Loucy (cell line): ENCODE measurements around the gene SAA1.

ENCODE experiments used
- H2AFZ ChIP-seq: fragments of 200-600 bp; sonication (generic); 2 replicates; pipeline ENCODE4 v1.6.0; 2016; ENCODE audit warnings: antibody characterized with exemption, mild to moderate bottlenecking, low read length, moderate library complexity
- H3F3A ChIP-seq: fragments of 200-600 bp; 2 replicates; pipeline ENCODE4 v1.6.0; 2016; ENCODE audit warnings: antibody characterized with exemption, low read depth, mild to moderate bottlenecking
- H3K27me3 ChIP-seq: fragments of 200-600 bp; sonication (generic); 2 replicates; pipeline ENCODE4 v1.6.1; 2014; ENCODE audit warnings: low read length, mild to moderate bottlenecking; ENCODE audit not compliant: insufficient read depth, poor library complexity, severe bottlenecking
- H3K36me3 ChIP-seq: fragments of 200-600 bp; sonication (generic); 2 replicates; pipeline ENCODE4 v1.6.1; 2016; ENCODE audit warnings: low read length; ENCODE audit not compliant: insufficient read depth
- H3K4me1 ChIP-seq: fragments of 200-600 bp; sonication (generic); 2 replicates; pipeline ENCODE4 v1.5.1; 2014; ENCODE audit warnings: low read length, mild to moderate bottlenecking; ENCODE audit not compliant: insufficient read depth, poor library complexity, severe bottlenecking
- H3K4me2 ChIP-seq: fragments of 200-600 bp; sonication (generic); 2 replicates; pipeline ENCODE4 v1.6.0; 2014; ENCODE audit warnings: antibody characterized with exemption, low read length, low read depth, mild to moderate bottlenecking; ENCODE audit not compliant: poor library complexity, severe bottlenecking
- H3K4me3 ChIP-seq: fragments of 200-600 bp; sonication (generic); 2 replicates; pipeline ENCODE4 v1.5.1; 2014; ENCODE audit warnings: low read length, mild to moderate bottlenecking, mixed read lengths; ENCODE audit not compliant: poor library complexity, severe bottlenecking
- H3K79me2 ChIP-seq: fragments of 200-600 bp; sonication (generic); 2 replicates; pipeline ENCODE4 v1.6.1; 2014; ENCODE audit warnings: low read length; ENCODE audit not compliant: insufficient read depth
- H3K9ac ChIP-seq: fragments of 200-600 bp; sonication (generic); 2 replicates; pipeline ENCODE4 v1.6.0; 2014; ENCODE audit warnings: mild to moderate bottlenecking, low read depth, low read length, moderate library complexity; ENCODE audit not compliant: poor library complexity, severe bottlenecking
- H3K9me2 ChIP-seq: fragments of 200-600 bp; sonication (generic); replicated peaks from 2 replicates; pipeline ENCODE4 v1.6.1; 2016; ENCODE audit warnings: low read depth, low read length, mixed read lengths
- H3K9me3 ChIP-seq: fragments of 200-600 bp; sonication (generic); 2 replicates; pipeline ENCODE4 v1.6.1; 2014; ENCODE audit warnings: mild to moderate bottlenecking, antibody characterized with exemption, low read length, low read depth; ENCODE audit not compliant: insufficient read depth
- H4K20me1 ChIP-seq: fragments of 200-600 bp; sonication (generic); 2 replicates; pipeline ENCODE4 v1.6.0; 2014; ENCODE audit warnings: antibody characterized with exemption, low read length, mild to moderate bottlenecking; ENCODE audit not compliant: insufficient read depth, poor library complexity, severe bottlenecking
- EZH2phosphoT487 ChIP-seq: fragments of 200-600 bp; IDR thresholded peaks from 2 replicates; pipeline ENCODE4 v1.6.1; 2018; ENCODE audit warnings: antibody characterized with exemption, mild to moderate bottlenecking, moderate library complexity, borderline replicate concordance
- TF ChIP-seq, protein P1 (sequence below): fragments of 200-600 bp; sonication (generic); conservative IDR thresholded peaks from 2 replicates; pipeline ENCODE4 v1.5.1; 2014; ENCODE audit warnings: mild to moderate bottlenecking, antibody characterized with exemption, low read length

Gene SAA1

GRCh38 chr11:18295316-18295715 lies 29.3 kb downstream of the SAA1 start:
- Histone ChIP-seq H3K27me3 (no peaks in the 10 kb centered on the region), H3K9me3 (no peaks in the 10 kb centered on the region), H3K36me3 (peaks cover 75% of the 10 kb centered on the region), H3K4me2 (no peak overlapping the region), H3K4me1 (no peaks in the 10 kb centered on the region), H3K9ac (no peak overlapping the region), H3K79me2 (no peaks in the 10 kb centered on the region), H3F3A (no peaks in the 10 kb centered on the region), H3K4me3 (no peak overlapping the region), H4K20me1 (no peaks in the 10 kb centered on the region), H2AFZ (no peak overlapping the region), H3K9me2 (no peaks in the 10 kb centered on the region)
- TF ChIP-seq, protein P1, sequence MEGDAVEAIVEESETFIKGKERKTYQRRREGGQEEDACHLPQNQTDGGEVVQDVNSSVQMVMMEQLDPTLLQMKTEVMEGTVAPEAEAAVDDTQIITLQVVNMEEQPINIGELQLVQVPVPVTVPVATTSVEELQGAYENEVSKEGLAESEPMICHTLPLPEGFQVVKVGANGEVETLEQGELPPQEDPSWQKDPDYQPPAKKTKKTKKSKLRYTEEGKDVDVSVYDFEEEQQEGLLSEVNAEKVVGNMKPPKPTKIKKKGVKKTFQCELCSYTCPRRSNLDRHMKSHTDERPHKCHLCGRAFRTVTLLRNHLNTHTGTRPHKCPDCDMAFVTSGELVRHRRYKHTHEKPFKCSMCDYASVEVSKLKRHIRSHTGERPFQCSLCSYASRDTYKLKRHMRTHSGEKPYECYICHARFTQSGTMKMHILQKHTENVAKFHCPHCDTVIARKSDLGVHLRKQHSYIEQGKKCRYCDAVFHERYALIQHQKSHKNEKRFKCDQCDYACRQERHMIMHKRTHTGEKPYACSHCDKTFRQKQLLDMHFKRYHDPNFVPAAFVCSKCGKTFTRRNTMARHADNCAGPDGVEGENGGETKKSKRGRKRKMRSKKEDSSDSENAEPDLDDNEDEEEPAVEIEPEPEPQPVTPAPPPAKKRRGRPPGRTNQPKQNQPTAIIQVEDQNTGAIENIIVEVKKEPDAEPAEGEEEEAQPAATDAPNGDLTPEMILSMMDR: no peak
- no peak for TF ChIP-seq EZH2phosphoT487

GRCh38 chr11:18299721-18300120 lies 33.7 kb downstream of the SAA1 start:
- H3K4me2 ChIP-seq: no peak overlapping the region
- no peaks in the 10 kb centered on the region for H3K79me2 ChIP-seq
- H3K36me3 ChIP-seq: peaks cover 56% of the 10 kb centered on the region; the same call in 1 of the 2 replicates
- no peaks in the 10 kb centered on the region for H3F3A ChIP-seq
- H3K4me3 ChIP-seq: no peak overlapping the region
- H3K9me3 ChIP-seq: no peaks in the 10 kb centered on the region
- no peak overlapping the region for H2AFZ ChIP-seq
- H3K9ac ChIP-seq: no peak overlapping the region
- TF ChIP-seq, protein P1: no peak
- TF ChIP-seq EZH2phosphoT487: no peak
- no peaks in the 10 kb centered on the region for H3K9me2 ChIP-seq
- H4K20me1 ChIP-seq: no peaks in the 10 kb centered on the region
- no peaks in the 10 kb centered on the region for H3K4me1 ChIP-seq
- H3K27me3 ChIP-seq: no peaks in the 10 kb centered on the region

GRCh38 chr11:18304745-18305144 lies 38.7 kb downstream of the SAA1 start:
- H3K36me3 ChIP-seq: peaks cover 54% of the 10 kb centered on the region; the same call in 1 of the 2 replicates
- H3K9me3 ChIP-seq: no peaks in the 10 kb centered on the region
- H3K27me3 ChIP-seq: no peaks in the 10 kb centered on the region
- H3F3A ChIP-seq: no peaks in the 10 kb centered on the region
- no peak overlapping the region for H2AFZ ChIP-seq
- no peak overlapping the region for H3K9ac ChIP-seq
- no peaks in the 10 kb centered on the region for H3K9me2 ChIP-seq
- no peaks in the 10 kb centered on the region for H3K79me2 ChIP-seq
- H3K4me1 ChIP-seq: no peaks in the 10 kb centered on the region
- H3K4me2 ChIP-seq: no peak overlapping the region
- no peaks in the 10 kb centered on the region for H4K20me1 ChIP-seq
- TF ChIP-seq, protein P1: no peak
- TF ChIP-seq EZH2phosphoT487: no peak
- no peak overlapping the region for H3K4me3 ChIP-seq
